GM12801 (cell line): ENCODE data around the gene ARFIP2.

Source experiments
- TF ChIP-seq, protein P1 (sequence below): IDR thresholded peaks from one replicate; pipeline ENCODE4 v1.5.1; 2011; ENCODE audit warnings: control low read depth; ENCODE audit not compliant: insufficient read length; ENCODE audit errors: extremely low read depth

The ARFIP2 gene, protein sequence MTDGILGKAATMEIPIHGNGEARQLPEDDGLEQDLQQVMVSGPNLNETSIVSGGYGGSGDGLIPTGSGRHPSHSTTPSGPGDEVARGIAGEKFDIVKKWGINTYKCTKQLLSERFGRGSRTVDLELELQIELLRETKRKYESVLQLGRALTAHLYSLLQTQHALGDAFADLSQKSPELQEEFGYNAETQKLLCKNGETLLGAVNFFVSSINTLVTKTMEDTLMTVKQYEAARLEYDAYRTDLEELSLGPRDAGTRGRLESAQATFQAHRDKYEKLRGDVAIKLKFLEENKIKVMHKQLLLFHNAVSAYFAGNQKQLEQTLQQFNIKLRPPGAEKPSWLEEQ

DNA sequence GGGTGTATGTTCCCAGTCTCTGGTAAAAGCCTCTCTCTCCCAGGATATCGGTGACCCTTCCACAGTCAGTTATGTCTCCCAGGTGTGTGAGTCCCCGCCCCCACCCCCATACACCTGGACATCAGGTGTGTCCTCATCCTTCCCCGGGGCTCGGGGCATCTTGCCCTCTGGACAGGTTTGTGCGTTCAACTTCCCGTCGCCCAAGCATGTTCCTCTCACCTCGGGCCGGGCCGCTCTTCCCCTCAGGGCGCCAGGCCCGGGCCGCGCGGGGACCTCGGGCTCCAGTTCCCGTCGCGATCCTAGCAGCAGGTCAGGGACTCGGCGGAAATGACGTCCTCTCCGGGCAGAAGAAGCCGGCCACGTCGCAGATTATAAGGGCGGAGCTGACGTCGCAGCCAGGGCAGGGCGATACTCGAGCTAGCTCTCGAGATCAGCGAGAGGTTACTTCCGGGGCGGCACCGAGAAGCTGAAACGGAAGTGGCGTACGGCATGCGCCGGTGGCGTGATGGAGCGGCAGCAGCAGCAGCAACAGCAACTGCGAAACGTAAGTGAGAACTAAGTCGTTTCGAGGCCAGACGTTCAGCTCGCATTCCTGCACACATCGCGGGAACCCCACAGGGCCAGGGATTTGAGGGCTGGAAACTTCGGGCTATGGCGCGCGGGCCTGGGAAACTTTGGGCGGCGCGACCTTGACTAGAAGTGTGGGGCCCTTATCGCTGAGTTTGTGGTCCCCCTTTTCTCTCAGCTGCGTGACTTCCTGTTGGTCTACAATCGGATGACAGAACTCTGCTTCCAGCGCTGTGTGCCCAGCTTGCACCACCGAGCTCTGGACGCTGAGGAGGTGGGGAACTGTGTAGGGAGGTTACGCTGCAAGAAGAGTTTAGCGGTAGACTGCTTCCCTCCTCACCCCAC, at the start of gene ARFIP2, which contains the start of gene TIMM10B:
ARFIP2 (minus strand) TSS at position 320 of the 912 bp plus-strand sequence. CDS start 910 bp downstream, outside the sequence.
TIMM10B (plus strand) TSS at position 490 of the 912 bp plus-strand sequence; CDS start at position 506, 16 bp downstream.
- TF ChIP-seq, protein P1, sequence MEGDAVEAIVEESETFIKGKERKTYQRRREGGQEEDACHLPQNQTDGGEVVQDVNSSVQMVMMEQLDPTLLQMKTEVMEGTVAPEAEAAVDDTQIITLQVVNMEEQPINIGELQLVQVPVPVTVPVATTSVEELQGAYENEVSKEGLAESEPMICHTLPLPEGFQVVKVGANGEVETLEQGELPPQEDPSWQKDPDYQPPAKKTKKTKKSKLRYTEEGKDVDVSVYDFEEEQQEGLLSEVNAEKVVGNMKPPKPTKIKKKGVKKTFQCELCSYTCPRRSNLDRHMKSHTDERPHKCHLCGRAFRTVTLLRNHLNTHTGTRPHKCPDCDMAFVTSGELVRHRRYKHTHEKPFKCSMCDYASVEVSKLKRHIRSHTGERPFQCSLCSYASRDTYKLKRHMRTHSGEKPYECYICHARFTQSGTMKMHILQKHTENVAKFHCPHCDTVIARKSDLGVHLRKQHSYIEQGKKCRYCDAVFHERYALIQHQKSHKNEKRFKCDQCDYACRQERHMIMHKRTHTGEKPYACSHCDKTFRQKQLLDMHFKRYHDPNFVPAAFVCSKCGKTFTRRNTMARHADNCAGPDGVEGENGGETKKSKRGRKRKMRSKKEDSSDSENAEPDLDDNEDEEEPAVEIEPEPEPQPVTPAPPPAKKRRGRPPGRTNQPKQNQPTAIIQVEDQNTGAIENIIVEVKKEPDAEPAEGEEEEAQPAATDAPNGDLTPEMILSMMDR = no peak

DNA sequence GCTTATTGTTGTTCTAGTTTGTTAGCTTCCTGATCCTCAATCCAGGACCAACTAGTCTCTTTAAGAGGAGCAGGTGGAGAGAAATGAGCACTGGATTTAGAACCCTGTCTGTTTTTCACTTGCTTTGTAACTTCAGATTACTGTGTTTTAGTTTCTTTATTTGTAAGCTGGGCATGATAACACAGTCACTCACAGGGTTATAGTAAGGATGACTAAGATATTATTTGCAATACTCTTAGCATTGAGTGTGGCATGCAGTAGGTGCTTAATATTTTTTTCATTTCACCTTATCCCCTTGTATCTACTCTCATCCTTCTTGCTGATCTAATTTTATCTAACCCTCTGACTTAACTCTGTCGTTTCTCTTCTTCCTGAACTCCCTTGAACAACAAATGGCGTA, 49.7 kb upstream of the ARFIP2 start:
- TF ChIP-seq, protein P1 = no peak

DNA sequence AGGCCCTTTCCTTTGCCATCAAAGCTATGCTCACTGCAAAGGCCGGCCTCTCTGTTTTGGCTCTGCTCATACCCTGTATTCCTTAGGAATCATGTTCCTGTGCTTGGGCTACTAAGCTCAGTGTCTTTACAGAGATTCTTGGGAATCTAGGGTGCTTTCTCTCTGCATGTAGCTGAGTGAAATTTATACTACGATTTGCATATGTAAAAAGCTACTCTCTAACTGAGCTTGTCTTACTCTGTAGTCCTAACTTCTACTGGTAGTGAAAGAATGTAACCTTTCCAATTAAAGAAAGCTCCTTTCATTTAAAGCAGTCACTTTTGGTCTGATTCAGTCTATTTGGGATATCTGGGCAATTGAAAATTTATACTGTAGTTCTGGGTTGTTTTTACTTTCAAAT, 48.1 kb upstream of the ARFIP2 start:
- TF ChIP-seq, protein P1 = no peak

DNA sequence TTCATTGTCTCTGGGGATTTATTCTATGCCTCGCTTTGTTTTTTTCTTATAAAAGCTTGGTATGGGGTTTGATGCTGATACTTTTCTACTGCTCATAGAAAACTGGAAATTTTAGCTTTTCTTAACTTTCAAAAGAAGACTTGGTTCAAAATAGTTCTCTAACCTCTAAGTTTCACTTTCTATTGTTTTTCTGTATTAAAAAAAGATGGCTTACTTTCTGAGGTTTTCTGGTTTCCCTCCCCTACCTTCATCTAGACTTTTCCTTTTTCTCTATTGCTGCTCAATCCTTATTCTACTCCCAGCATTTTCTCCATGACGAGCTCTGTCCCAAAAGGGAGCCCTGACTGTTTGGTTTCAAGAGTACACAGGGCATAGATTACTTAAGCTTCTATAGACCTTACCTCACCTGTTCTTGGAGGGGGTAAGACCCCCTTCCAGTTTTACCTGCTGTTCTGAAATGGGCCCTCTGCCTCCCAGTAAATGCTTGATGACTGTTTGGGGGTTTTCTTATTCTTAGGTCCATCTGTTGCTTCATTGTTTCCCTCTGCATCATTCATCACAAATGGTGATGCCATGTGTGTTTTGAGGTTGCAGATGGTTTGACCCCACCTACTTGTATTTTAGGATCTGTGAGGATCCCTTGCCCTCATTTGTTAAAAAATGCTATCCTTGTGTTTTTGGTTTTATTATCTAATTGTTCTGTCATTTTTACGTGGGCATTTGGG, 45.4 kb upstream of the ARFIP2 start:
- TF ChIP-seq, protein P1 = no peak

DNA sequence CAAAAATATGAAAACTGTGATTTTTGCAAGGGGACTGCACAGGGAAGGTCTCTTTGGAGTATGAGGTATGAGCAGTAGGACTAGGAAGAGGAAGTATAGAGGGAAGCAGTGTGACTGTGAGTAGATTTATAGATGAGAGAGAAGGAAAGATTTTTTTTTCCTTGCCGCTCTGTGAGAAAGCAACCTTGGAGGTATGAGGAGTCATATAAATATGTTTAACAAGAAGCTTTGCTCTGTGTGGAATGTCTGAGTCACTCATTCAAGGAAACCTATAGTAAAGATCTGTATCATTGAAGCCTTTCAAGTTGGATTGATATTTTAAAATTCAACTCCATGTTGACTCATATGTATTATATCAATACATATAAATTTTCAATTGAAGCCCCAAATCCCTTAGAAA, 42.1 kb upstream of the ARFIP2 start:
- TF ChIP-seq, protein P1 = no peak

DNA sequence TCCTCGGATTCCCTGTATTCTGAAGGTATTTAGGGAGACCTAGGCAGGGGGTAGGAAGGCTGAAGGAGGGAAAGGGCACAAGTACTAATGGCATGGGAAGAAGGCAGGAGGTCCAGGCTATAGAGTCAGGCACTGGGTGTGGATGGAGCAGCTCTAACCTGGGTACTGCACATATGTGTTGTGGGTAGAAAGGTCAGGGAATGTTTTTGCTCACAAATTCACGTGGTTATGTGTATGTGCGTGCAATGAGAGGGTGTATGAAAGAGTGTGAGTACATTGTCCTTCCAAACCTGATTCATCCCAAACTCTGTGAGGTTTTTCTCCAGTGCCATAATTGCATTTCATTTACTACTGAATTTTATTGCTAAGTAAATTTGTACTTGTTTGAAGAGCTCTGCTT, 39.1 kb upstream of the ARFIP2 start:
- TF ChIP-seq, protein P1 = no peak

DNA sequence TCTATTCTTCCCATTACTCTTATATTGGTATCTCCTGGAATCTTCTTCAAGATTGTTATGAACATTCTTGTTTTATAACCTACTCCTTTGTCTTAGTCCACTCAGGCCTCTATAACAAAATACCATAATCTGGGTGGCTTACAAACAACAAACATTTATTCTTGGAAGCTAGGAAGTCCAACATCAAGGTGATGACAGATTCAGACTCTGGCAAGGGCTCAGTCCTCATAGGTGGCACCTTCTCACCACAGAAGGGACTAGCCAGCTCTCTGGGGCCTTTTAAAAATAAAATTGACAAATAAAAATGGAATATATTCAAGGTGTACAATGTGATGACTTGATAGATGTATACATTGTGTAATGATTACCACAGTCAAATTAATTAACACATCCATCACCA, 35.7 kb upstream of the ARFIP2 start:
- TF ChIP-seq, protein P1 = no peak
